Stimulated activated CD8-positive, alpha-beta memory T cell treated with anti-CD3 and anti-CD28 coated beads, Interleukin-7, amount 100 ng/mL, for 4 hours (primary cell): Measurements from ENCODE around the gene STRADA.
A peak's percentile ranks its signal among the peaks of the same experiment; 100 is the strongest.

Experiments used
- DNase-seq, 2 donors: peaks; one replicate each; pipeline ENCODE4 v3.0.0-alpha.2; 2020; ENCODE audit warnings: low read depth in 2 of 2

STRADA gene

DNA sequence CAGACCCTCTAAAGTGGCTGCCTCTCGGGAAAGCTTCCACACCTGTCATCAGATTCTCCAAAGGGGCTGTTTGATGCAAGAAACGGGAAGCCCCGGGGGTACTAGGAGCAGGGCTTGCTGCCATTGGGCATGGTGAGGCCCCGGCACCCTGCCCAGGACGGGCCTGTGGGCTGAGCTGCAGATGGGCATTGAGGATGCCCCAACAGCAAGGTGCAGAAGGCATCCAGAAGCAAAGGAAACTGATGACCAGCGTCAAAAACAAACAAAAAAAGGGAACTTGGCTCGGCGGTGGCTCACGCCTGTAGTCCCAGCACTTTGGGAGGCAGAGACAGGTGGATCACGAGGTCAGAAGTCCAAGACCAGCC is 40.2 kb downstream of the STRADA start:
- DNase-seq, result no peak

DNA sequence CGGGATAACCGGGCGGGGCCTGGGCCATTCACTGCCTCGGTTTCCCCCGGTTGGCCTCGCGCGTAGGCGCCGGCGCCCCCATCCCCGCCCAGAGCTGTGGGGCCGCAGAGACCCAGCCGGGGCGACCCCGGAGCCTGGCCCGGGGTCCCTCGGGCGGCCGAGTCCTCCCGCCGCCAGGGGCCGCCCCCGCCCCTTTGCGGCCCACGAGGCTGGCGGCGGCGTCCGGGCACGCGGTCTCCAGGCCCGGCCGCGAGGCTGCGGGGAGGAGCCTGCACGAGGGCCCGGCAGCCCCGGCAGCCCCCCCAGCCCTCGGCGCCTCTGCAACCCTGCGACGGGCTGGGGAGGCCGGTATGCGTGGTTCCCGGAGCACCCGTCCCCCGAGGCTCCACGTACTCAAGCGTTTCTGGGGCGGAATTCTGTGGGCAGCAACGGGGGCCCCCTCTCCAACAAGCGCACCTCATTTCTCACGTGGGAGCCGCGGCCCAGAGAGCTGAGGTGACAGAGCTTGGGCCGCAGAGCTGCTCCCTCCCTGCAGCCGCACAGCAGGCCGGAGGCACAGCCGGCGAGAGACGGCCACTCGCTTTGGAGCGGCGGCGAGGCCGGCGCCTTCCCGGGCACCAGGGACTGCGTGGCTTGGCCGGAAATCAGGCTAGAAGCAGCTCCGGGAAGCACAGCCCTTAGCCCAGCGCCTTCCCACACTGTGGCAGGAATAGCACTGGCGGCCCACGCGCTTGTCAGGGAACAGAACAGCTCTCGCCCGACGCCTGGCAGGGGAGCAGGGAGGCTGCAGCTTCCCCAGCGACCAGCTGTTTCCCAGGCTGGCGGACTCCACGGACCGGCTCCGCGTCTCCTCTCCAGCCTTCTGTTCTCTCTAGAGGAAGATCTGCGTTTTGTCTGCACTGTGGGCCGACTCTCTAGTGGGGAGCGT is 40.8 kb downstream of the STRADA start:
- DNase-seq, result peak; percentile 27 to 68

DNA sequence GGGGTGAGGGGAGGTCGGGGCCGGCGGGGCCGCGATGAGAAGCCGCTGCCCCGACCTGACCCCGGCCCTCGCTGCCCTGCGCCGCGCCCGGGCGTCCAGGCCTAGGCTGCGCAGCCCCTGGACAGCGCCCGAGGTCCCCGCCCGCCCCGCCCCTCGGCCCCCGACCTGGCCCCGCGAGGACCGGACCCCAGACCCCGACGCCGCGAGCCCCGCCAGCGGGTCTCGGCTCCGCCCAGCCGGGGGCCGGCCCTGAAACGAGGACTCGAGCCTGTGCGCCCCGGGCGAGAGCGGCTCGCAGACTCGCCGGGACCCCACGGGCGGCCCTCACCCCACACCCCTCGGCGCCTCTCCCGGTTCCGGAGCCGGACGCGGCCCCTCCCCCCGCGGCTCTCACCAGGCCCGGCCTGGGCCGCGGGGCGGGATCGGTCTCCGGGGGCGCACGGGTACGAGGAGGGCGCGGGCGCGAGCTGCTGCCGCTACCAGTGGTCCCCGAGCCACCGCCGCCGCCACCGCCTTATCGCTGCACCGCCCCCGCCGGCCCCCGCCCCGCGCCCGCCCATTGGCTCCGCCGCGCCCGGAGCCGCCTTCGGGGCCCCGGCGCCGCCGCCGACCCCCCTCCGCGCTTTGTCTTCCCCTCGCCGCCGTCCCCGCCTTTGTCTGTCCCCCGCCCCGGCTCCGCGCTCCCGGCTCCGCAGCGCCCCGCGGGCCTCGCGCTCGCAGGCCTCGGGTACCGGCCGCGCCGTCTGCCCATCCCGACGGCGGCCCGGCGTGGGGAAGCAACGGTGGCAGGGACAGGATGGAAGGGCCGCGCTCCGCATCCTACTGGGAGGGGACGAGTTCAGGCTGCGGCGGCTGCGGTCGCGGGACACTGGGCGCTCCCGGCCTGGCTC is 41.7 kb downstream of the STRADA start, which contains the start of gene LIMD2:
TSS of gene LIMD2 (minus strand) at position 488 of the 890 bp plus-strand sequence. CDS start 827 bp downstream, outside the sequence.
- peak; percentile 72 to 89 for DNase-seq

DNA sequence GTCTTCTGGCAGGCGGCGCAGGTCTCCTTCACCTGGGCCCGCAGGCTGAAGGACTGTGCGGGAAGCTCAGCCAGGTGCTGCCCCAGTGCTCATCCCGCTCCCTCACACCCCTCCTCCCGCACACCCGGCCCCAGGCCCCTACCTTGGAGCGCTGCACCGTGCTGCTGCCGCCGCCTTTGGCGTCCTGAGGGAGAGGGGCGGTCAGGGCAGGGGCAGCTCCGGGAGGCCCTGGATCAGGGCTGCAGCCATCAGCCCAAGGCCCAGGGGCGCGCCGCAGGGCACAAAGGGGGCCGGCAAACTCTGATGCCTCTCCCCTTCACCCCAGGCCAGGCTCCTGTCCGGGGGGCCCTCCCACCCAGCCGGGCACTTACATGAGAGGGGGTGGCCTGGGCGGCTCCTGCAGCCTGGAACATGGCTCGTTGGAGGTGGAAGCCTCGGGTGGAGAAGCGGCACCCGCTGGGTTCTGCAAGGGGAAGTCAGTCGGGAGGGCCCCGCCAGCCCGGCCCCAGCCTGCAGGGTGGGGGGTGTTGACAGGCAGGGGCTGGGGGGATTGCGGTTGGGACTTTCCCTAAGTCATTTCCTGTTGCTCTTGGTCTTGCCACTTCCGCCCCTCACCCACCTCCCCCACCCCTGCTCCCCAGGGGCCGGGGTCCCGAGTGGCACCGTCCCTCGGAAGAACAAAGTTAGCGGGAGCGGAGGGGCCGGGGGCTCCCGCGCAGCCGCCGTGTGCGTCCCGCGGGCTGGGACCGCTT is 42.5 kb downstream of the STRADA start:
- DNase-seq, result peak; percentile 76 to 86

DNA sequence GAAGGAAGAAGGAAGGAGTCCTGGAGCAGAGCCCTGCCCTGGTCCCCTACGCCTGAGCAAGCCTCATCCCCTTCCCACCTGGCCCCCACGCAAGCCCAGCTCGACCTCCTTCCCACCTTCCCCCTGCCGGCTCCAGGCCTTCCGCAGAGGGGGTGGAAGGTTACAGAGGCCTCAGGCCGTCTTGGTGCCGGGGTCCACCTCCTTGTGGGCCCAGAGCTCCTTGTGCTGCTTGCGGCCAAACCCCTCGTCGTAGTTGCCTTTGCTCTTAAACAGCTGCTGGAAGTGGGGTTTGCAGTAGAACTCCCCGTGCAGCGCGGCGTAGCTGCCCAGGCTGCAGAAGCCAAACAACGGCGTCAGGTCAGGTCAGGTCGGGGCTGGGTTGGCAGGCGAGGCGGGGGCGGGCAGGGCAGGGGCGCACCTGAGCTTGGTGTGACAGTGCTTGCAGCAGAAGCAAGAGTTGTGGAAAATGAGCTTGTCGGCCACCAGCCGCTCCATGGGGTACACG is 43.2 kb downstream of the STRADA start:
- no peak for DNase-seq

DNA sequence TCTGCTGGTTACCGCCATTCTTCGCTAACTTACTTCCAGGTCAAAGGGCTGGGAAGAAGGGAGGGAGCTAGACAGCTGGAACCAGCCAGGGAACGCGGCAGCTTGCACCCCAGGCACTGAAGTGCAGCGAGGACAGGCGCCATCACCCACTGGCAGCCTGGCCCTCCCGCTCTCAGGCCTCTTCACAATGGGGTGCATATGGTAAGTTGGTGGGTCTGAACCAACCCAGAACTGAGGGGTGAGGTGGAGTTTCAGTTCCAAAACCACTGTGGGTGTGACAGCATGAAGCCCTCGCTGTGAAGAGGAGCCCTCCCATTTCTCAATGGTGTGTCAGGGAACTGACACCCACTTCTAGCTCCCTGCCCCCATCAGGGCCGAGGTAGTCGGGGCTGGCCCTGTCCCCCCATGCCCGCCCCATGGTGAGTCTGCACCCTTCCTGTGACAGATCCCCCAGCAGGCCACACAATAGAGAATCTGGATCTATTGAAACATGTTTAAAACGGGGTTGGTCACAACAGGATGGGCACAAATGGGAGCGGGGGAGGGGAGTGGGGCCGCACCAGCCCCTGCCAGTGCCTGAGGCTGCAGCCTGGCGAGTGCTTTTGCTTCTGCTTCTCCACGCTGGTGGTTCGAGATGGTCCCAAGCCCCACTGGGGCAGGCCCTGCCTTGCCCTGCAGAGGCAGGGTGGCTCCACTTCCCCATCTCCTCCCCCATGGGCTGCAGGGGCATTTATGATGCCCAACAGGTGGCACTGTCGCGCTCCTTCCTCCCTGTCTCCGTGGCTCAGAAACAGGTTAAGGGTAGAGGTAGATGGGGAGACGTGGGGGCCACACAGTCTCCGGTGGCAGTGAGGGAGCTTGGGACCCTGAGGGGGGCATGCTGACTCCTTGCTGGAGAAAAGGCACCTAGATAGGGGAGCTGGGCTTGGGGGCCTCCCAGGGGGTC is 44.0 kb downstream of the STRADA start:
- peak; percentile 64 to 65 for DNase-seq

DNA sequence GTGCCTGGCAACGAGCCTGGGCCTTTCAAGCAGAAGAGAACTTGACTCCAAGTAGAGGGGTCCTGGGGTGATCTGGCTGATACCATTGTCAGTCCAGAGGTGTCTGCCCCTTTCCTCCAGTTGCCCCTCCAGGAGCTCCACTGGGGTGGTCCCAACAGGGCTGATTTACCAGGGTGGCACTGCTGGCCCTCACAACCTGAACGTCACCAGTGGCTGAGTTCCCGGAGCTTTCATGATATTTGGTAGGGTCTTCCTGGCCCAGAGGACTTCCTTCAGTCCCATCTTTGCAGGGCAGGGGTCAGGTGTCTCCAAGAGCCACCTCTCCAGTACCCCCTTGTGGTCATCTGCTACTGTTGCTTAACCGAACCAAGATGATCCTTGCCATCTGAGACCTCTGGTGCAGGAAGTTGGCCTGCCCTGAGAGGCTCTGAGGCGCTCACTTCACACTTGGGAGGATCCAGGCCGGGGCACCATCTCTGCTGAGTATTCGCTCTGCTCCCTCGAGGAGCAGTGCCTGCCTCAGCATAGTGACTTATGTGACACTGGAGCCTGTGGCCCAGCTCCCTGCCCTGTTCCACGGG is 45.1 kb downstream of the STRADA start:
- DNase-seq, result no peak

DNA sequence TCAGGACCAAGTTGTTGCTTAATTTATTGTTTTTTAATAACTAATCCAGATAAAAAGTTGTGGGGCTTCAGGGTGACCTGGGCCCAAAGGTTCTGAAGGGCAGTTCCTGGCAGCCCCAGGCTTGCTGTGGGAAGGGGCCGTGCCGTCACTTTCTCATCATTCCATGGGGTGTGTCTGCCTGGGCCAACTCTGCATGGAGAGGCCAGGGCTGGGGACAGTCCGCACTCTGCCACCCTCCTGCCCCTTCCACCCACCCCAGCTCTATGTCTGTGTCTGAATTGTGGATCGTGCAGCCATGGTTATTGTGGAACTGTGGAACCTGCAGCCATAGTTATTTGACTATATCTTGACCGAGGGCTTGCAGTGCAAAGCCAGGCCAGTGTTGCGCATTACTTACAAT is 45.7 kb downstream of the STRADA start:
- DNase-seq, result no peak

DNA sequence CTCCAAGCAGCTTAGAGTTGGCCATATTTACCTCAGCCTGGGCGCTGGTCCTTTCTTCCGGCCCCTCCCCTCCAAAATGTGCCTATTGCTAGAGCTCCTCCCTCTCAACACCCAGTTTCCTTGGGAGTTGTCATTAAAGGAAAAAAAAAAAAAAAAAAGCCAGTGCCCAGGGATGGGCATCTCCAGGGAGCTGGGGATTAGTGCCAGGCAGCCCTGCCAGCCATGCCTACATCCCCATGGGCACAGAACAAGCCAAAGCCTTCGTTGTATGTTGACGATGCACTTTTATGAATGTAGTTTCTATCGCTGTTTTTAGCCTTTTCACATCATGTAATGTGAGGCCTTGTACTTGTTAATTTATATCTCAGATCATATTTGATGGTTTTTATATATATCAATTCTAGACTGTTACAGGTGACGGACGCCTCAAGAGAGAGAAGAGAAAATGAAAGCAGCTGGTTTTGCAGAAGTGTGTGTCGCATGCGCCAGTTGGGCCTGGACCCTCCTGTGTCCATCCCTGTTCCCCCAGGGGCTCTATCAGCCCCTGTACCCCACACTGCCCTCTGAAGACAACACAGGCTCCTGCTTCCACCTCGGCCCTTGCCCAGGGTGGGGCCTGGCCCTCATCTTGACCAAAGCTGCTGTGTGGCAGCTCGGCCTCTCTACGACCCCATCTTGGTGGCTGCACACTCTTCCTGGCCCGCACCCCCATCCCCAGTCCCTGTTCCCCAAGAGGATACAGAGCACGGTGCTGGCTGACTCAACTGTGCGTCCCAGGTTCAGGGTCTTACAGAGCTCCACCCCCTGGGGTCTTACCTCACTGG is 46.4 kb downstream of the STRADA start:
- no peak for DNase-seq

DNA sequence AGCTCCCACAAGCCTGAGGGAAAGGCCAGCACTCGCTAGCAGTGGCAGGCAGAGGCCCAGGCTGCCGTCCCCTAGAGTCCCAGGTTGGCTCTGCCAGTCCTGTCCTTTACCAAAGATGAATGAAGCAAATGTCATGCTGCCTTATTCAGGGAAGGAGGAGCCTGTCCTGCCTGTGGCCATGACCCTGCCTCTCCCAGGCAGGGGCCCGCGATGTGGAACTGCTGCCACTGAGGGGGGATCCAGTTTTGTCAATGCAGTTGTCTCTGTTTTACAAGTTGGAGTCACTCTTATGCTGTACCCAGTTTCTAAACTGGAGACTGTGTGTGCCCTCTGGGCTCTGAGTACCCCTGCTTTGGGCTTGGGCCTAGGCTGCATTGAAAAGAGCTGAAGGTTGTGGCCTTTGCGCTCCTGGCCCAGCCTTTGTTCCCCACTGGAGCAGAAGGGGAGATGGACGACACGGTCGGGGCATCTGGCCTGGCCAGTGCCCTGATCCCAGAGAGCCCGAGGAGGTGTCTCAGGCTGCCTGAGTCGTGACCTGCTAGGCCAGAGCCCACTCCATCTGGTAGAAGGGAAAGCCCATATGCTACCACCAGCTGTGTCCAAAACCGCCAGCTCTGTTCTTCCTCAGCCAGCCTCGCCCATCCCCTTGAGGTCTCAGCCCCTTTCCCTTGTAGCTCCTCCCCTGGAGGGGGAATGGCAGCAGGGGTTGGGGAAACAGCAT is 47.2 kb downstream of the STRADA start:
- no peak for DNase-seq

DNA sequence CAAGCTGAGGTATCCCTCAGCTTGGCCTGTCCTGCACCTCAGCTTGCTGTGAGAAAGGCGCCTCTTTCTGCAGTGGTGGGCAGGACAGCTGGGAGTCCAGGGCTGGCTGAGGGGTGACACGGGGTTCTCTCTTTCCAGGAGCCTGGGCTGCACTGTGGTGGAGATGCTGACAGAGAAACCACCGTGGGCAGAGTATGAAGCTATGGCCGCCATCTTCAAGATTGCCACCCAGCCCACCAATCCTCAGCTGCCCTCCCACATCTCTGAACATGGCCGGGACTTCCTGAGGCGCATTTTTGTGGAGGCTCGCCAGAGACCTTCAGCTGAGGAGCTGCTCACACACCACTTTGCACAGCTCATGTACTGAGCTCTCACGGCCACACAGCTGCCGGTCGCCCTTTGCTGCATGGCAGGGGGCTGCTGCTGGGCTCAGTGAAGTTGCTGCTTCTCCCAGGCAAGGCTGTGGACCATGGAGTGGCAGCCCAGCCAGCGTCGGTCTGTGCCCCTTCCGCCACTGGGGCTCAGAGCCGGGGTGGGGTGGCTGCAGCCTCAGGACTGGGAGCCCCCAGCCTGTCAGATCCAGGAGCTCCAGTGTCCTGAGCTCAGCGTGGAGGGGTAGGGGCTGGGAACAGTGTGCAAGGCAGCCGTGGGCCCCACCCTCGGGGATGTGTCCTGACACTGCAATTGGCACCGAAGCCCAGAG is 48.0 kb downstream of the STRADA start:
- DNase-seq, result no peak

DNA sequence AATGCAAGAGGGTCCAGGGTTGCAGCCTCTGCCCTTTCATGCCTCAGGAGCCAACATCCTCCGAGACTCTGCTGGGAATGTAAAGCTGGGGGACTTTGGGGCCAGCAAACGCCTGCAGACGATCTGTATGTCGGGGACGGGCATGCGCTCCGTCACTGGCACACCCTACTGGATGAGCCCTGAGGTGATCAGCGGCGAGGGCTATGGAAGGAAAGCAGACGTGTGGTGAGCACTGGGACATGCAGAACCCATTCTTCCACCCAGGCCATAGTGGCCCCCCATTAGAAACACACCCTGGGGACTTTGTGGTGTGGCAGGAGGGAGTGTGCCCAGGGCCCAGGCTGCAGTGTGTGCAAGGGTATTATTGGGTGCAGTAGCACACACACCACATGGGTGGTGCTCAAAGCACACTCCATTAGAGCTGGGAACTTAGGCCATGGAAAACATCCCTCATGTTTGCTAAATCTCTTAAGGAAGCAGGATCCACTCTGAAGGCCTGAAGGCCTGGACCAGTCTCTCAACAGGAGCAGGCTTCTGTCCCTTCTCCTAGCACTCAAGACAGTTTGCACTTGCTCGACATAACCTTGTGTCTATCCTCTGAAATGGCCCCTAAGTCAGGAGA is 49.3 kb downstream of the STRADA start:
- no peak for DNase-seq

DNA sequence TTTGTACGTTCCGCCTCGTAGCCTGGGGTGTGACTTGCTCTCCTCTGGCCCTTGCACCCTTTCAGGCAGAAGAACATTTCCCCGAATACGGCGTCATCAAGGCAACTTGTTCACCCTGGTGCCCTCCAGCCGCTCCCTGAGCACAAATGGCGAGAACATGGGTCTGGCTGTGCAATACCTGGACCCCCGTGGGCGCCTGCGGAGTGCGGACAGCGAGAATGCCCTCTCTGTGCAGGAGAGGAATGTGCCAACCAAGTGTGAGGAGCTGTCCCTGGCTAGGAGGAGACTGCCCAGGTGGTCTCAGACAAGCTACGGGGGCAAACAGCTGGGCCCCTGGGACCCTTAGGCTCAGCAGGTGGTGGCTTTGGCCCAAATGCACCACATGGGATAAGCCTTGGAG is 52.1 kb downstream of the STRADA start:
- DNase-seq, result no peak

DNA sequence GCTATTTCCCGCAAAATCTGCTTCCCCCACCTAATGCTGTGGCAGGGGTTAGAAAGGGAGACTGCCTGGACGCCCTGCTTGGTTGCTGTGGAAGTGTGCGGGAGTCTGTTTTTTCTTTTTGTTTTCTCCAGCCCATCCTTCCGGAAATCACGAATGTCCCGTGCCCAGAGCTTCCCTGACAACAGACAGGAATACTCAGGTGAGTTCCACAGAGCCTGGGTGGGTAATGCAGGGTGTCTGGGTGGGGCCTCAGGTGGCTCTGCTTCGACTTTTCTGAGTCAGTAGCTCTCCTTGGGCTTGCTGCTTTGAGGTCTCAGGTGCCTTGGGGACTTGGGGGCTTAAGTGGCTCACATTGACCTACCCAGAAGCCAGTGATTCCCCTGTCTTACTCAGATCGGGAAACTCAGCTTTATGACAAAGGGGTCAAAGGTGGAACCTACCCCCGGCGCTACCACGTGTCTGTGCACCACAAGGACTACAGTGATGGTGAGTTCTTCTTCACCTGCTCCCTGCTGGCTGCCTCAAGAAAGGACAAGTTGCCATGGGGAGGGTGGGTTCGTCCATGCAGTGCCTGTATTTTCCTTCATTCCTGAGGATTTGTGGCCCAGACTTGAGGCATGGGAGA is 53.1 kb downstream of the STRADA start:
- DNase-seq, result no peak

DNA sequence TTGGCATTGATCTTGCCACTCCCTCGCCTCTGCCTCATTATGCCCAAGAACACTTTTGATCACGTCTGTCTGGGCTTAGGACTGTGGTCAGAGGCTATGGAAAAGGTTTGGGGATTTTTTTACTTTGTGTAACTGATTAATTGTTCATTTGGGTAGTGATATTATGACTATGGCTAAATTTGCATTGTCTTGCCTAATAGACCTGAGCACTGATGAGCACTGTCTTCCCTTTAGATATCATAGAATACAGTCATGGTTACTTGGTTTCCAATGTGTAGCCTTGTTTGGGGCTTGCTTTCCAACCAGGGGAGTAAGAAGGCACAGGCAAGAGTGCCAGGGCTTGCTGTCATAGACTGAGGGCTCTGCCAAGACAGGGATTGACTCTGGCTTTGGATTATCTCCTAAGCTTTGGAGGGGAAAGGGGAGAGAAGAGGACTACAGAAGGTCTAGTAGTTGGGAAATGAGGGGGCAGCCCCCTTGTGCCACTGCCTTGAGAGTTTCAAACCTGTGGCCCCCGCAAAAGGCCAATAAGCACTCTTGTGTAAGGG is 55.4 kb downstream of the STRADA start:
- DNase-seq, result no peak

DNA sequence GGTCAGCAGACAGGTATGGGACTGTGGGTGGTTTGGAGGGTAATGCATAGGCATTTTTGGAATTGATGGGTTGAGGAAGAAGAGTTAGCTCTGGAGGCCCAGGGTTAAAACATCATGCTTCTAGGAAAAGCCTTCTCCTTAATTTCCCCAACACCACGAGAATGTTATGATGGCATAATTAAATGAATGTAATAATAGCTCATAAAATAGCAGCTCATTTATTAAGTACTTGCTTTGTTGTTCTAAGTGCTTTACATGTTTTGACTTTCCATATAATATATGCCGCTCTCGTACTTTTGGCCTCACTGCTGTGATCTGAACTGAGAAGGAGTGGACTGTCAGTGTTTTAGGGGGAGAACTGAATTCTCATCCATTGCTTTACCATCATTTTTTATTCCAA is 56.0 kb downstream of the STRADA start:
- DNase-seq, result no peak

DNA sequence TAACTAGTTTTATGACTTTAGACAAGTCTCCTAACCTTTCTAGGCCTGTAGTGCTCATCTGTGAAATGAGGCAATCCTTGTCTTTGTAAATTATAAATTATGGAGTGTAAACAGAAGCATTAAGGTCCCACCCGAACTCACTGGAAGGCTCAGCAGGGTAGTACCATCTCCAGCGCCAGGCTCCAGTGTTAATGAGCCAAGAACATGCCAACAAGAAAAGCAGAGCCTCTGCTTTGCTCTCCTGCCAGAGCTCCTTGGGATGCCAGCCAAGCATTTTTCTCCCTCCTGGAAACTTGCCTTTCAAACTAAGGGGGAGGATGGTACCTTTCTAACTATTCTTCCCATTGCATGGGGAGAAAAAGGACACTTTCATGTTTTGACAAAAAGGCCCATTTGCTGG is 56.6 kb downstream of the STRADA start:
- DNase-seq, result no peak
